Aorta (tissue), 5 donors: Measurements from ENCODE around the gene MAN2B2. TPM values are rescaled to one million over a fixed set of nuclear protein-coding genes. Genes with fewer than 3 reads are reported as not detected.
"Not testable (repeated sequence)": the region's sequence is repeated elsewhere in the genome, so short reads cannot be mapped to it uniquely, and the experiment has no call there.

Experiments
- ATAC-seq: fragments of 200-7000 bp; cut with Tn5 transposase; one replicate; pipeline ENCODE4 v1.9.1; 2022; ENCODE audit warnings: moderate library complexity; ENCODE audit not compliant: low FRiP score
- DNase-seq, 2 donors: peaks; one replicate each; pipeline ENCODE4 v3.0.0-alpha.2; 2020
- H3K27ac ChIP-seq, 2 donors: one replicate each; pipeline ENCODE4 v1.5.1; 2013; ENCODE audit warnings: low read length in 2 of 2, mild to moderate bottlenecking in 2 of 2, moderate library complexity in 2 of 2, control low read depth in 1 of 2, inconsistent platforms in 1 of 2, low read depth in 1 of 2
- H3K27me3 ChIP-seq, 2 donors: one replicate each; pipeline ENCODE4 v1.6.1; 2013; ENCODE audit warnings: control low read depth in 1 of 2, low read length in 1 of 2, mild to moderate bottlenecking in 1 of 2, moderate library complexity in 1 of 2; ENCODE audit not compliant: insufficient read depth in 2 of 2, control insufficient read depth in 1 of 2
- H3K36me3 ChIP-seq, 2 donors: one replicate each; pipeline ENCODE4 v1.6.1; 2013; ENCODE audit warnings: control low read depth in 1 of 2, low read length in 1 of 2, mild to moderate bottlenecking in 1 of 2; ENCODE audit not compliant: insufficient read depth in 2 of 2, control insufficient read depth in 1 of 2
- H3K4me1 ChIP-seq, 2 donors: one replicate each; pipeline ENCODE4 v1.6.1; 2013; ENCODE audit warnings: low read length in 2 of 2, control low read depth in 1 of 2, mild to moderate bottlenecking in 1 of 2, moderate library complexity in 1 of 2; ENCODE audit not compliant: insufficient read depth in 2 of 2, control insufficient read depth in 1 of 2
- H3K4me3 ChIP-seq, 2 donors: one replicate each; pipeline ENCODE4 v1.5.1; 2013; ENCODE audit warnings: low read length in 2 of 2, control low read depth in 1 of 2, mild to moderate bottlenecking in 1 of 2
- H3K9me3 ChIP-seq: one replicate; pipeline ENCODE4 v1.6.1; 2013; ENCODE audit warnings: mild to moderate bottlenecking, low read length; ENCODE audit not compliant: control insufficient read depth
- WGBS, 2 donors: extraction: QIAGEN DNeasy Blood & Tissue Kit; methylation state at CpG; one replicate each; pipeline ENCODE4 v1.1.7; 2013; 5-methylcytosine and 5-hydroxymethylcytosine counted together
- intact Hi-C, 2 donors: fragments of 100-400 bp; cut with DNase I; formaldehyde crosslinking; loops; one replicate each; pipeline versions ENCODE4 v1.14.2 to v1.15.0; 2022
- polyA plus RNA-seq, 2 donors: library from polyadenylated mRNA; stranded (reverse); fragments of 200-250 nt; gene quantifications; one replicate each; pipeline ENCODE4 v1.2.3, GENCODE V29; 2013
- total RNA-seq, 2 donors: library from RNA; stranded (reverse); fragmentation: NEBNext Ultra II Directional; extraction: Animal tissue kit (Norgen Biotek cat#: 25700); gene quantifications; one replicate each; pipeline ENCODE4 v1.2.1, GENCODE V29; 2021
- donor health status: healthy with polysubstance abuse.
- donor health status: Bipolar disorder and iron deficiency.
- donor health status: DM: no; HTN: no; CAD: no.
- donor health status: DM: no; HTN: no; CAD: no.
- donor health status: DM: yes; HTN: yes; CAD: no.

The MAN2B2 gene
- total and polyA plus RNA-seq, 4 donors: 13.1 to 58.0 (median 42.5) TPM

GRCh38 chr4:6628484-6628883 lies 53.5 kb downstream of the MAN2B2 start:
- ATAC-seq, H3K4me3 ChIP-seq, H3K4me1 ChIP-seq, DNase-seq, H3K9me3 ChIP-seq, H3K27me3 ChIP-seq, H3K36me3 ChIP-seq, intact Hi-C loops, H3K27ac ChIP-seq: not testable (repeated sequence)
- 94 to 96% methylated on average over 1 of the region's 1 CpG for WGBS, 2 donors

DNA sequence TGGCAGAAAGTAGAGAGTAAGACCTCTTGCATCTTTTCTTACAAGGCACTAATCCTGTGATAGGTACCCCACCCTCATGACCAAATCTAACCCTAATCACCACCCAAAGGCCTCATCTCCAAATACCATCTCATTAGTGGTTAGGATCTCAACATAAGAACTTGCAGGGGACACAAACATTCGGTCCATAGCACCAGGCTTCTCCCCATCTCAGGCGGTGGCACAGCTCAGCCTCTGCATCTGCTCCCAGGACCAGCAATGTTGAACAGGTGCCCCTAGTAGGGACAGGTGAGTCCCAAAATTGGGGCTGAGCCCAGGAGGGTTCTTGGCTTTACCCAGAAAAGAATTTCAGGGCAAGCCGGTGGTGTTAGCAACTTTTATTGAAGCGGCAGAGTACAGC lies 57.1 kb downstream of the MAN2B2 start:
- DNase-seq (no peak), ATAC-seq (no peak)
- WGBS, 2 donors: 93 to 96% methylated on average over 4 of the region's 4 CpGs
- H3K9me3 ChIP-seq: no peaks in the 10 kb centered on the region
- H3K4me1 ChIP-seq: no peaks in the 10 kb centered on the region
- H3K36me3 ChIP-seq: no peaks in the 10 kb centered on the region
- H3K27ac ChIP-seq: no peak overlapping the region
- no peaks in the 10 kb centered on the region for H3K27me3 ChIP-seq
- no peak overlapping the region for H3K4me3 ChIP-seq
- intact Hi-C loops: no loop called here

GRCh38 chr4:6633091-6633906 lies 58.3 kb downstream of the MAN2B2 start:
- Histone ChIP-seq H3K4me1 (no peaks in the 10 kb centered on the region), H3K9me3 (no peaks in the 10 kb centered on the region), H3K27me3 (no peaks in the 10 kb centered on the region), H3K36me3 (no peaks in the 10 kb centered on the region), H3K27ac (no peak overlapping the region), H3K4me3 (no peak overlapping the region)
- WGBS, 2 donors: 82 to 84% methylated on average over 10 of the region's 10 CpGs
- no peak for DNase-seq
- intact Hi-C loops: no loop called here
- ATAC-seq: no peak

DNA sequence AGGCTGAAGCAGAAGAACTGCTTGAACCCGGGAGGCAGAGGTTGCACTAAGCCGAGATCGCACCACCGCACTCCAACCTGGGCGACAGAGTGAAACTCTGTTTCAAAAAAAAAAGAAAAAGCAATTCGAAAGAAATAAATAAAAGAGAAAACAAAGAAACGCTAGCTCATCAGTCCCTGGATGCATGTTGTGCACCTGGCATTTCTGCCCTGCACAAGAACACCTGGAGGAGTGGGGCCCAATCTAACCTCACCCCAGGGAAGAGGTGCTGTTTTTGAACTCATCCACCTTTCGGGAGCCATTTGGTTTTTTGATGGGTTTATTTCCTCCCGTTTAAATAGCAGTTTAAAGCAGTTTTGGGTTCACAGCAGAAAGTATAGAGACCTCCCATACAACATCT lies 59.8 kb downstream of the MAN2B2 start:
- Histone ChIP-seq H3K9me3 (no peaks in the 10 kb centered on the region), H3K27ac (no peak overlapping the region), H3K4me1 (no peaks in the 10 kb centered on the region), H3K4me3 (no peak overlapping the region), H3K27me3 (no peaks in the 10 kb centered on the region), H3K36me3 (no peaks in the 10 kb centered on the region)
- no peak for ATAC-seq
- no peak for DNase-seq
- 91 to 92% methylated on average over 9 of the region's 9 CpGs for WGBS, 2 donors
- intact Hi-C loops: no loop called here

DNA sequence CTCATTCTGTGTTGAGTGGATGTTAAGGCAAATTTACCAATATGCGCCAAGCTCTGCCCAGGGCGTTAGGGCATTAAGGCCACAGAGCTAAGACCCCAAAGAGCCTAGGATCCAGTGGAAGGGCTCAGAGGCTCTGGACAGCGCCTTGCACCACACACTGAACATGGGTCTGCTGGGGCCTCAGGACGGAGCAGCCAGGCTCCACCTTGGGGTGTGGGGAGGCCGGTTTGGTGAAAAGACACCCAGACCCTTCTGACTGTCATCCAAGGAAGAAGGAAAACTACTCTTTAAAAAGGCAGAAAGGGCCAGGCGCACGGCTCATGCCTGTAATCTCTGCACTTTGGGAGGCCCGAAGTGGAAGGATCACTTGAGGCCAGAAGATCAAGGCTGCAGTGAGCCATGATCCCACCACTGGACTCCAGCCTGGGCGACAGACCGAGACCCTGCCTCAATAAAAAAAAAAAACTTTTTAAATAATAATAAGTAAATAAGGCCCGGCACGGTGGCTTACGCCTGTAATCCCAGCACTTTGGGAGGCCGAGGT lies 64.2 kb downstream of the MAN2B2 start:
- DNase-seq (no peak), ATAC-seq (no peak)
- intact Hi-C loops: no loop called here
- WGBS, 2 donors: 94 to 95% methylated on average over 13 to 14 of the region's 14 CpGs
- no peak overlapping the region for H3K4me3 ChIP-seq
- H3K27me3 ChIP-seq: no peaks in the 10 kb centered on the region
- no peaks in the 10 kb centered on the region for H3K9me3 ChIP-seq
- no peak overlapping the region for H3K27ac ChIP-seq
- peaks cover 0 to 6% of the 10 kb centered on the region in 2 donors for H3K4me1 ChIP-seq
- peaks cover 0 to 2% of the 10 kb centered on the region in 2 donors for H3K36me3 ChIP-seq

- Histone ChIP-seq H3K4me1 (peaks cover 0 to 6% of the 10 kb centered on the region in 2 donors), H3K27me3 (no peaks in the 10 kb centered on the region), H3K9me3 (no peaks in the 10 kb centered on the region), H3K27ac (peak within 1 kb of the TSS; percentile 38 to 89), H3K4me3 (peak within 1 kb of the TSS; percentile 5 to 81), H3K36me3 (peaks cover 0 to 2% of the 10 kb centered on the region in 2 donors)
- ATAC-seq: peak; percentile 98
- WGBS, 2 donors: 0% methylated on average over 90 of the region's 90 CpGs
- intact Hi-C loops: loop anchor here (2.0 to 5.0 kb wide), 2 partner anchors 72 to 74 kb away; no protein-coding TSS in a partner anchor
- peak; percentile 97 to 98 for DNase-seq
These were observed 65.5 kb downstream of the MAN2B2 start, which contains the start of gene MRFAP1 for GRCh38 chr4:6640292-6641163. MRFAP1 (plus strand) TSS chr4:6640685; CDS start chr4:6640863, 178 bp downstream.

GRCh38 chr4:6641164-6641970 lies 66.4 kb downstream of the MAN2B2 start:
- intact Hi-C loops: loop anchor here (2.0 to 5.0 kb wide), 2 partner anchors 71 to 73 kb away; no protein-coding TSS in a partner anchor
- Histone ChIP-seq H3K27me3 (no peaks in the 10 kb centered on the region), H3K27ac (peak overlapping the region; percentile 38 to 89), H3K9me3 (no peaks in the 10 kb centered on the region), H3K36me3 (peaks cover 0 to 2% of the 10 kb centered on the region in 2 donors), H3K4me1 (peaks cover 0 to 6% of the 10 kb centered on the region in 2 donors), H3K4me3 (peak overlapping the region; percentile 5 to 81)
- 0 to 1% methylated on average over 50 of the region's 50 CpGs for WGBS, 2 donors
- peak; percentile 84 for ATAC-seq
- DNase-seq: peak; percentile 73 to 91

DNA sequence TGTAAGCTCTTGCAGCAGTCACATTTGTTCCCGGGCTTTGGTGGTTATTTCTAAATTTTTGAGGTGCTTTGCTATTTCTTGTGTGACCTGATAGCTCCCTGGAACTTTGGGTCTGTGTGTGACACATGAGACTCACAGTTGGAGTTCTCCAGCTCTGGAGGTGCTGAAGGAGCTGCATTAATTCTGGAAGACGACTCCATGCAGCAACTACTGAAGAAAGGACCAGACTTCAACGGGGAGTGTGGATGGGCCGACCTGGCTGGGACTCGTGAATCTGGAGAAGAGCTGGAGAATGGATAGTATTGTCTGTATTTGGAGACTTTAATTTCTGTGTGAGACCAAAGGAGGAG lies 67.0 kb downstream of the MAN2B2 start:
- H3K27me3 ChIP-seq: no peaks in the 10 kb centered on the region
- intact Hi-C loops: loop anchor here (2.0 to 5.0 kb wide), 2 partner anchors 70 to 73 kb away; no protein-coding TSS in a partner anchor
- WGBS, 2 donors: 42 to 45% methylated on average over 5 of the region's 5 CpGs
- H3K36me3 ChIP-seq: peaks cover 0 to 2% of the 10 kb centered on the region in 2 donors
- no peak for DNase-seq
- H3K4me1 ChIP-seq: peaks cover 0 to 6% of the 10 kb centered on the region in 2 donors
- H3K27ac ChIP-seq: peak overlapping the region in 1 of 2 donors; percentile 60
- H3K9me3 ChIP-seq: no peaks in the 10 kb centered on the region
- peak overlapping the region; percentile 5 to 81 for H3K4me3 ChIP-seq
- ATAC-seq: no peak
